ENCODE measurements around the gene EML4.

Gene EML4

GRCh38 chr2:42220566-42220965 is 51.4 kb downstream of the EML4 start:
- Histone ChIP-seq H3K9ac (ENCODE audit: low read depth, low read length) (no peak overlapping the region), H3K36me3 (ENCODE audit: insufficient read depth, low read length) (no peaks in the 10 kb centered on the region; the same call in 1 of the 2 replicates), H3K79me2 (ENCODE audit: insufficient read depth, low read length) (peaks cover 82% of the 10 kb centered on the region), H3K4me2 (ENCODE audit: insufficient read depth, low read length) (no peak overlapping the region), H3K4me1 (ENCODE audit: insufficient read depth, low read length) (no peaks in the 10 kb centered on the region), H4K20me1 (ENCODE audit: insufficient read depth, low read length) (peaks cover 4% of the 10 kb centered on the region; the same call in 1 of the 2 replicates), H3K4me3 (ENCODE audit: low read depth in 1 of 2, low read length in 2 of 2) (no peak overlapping the region), H3K27ac (ENCODE audit: low read length) (no peak overlapping the region), H3K27me3 (ENCODE audit: insufficient read depth, low read length, poor library complexity) (no peaks in the 10 kb centered on the region), H3K9me3 (ENCODE audit: insufficient read depth, low read length, severe bottlenecking) (no peaks in the 10 kb centered on the region), H2AFZ (ENCODE audit: low read depth, low read length) (no peak overlapping the region)
- DNase-seq (no peak), ATAC-seq (ENCODE audit: insufficient read depth, low read depth) (no peak)
- TF ChIP-seq, protein P1, sequence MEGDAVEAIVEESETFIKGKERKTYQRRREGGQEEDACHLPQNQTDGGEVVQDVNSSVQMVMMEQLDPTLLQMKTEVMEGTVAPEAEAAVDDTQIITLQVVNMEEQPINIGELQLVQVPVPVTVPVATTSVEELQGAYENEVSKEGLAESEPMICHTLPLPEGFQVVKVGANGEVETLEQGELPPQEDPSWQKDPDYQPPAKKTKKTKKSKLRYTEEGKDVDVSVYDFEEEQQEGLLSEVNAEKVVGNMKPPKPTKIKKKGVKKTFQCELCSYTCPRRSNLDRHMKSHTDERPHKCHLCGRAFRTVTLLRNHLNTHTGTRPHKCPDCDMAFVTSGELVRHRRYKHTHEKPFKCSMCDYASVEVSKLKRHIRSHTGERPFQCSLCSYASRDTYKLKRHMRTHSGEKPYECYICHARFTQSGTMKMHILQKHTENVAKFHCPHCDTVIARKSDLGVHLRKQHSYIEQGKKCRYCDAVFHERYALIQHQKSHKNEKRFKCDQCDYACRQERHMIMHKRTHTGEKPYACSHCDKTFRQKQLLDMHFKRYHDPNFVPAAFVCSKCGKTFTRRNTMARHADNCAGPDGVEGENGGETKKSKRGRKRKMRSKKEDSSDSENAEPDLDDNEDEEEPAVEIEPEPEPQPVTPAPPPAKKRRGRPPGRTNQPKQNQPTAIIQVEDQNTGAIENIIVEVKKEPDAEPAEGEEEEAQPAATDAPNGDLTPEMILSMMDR (IDR thresholded peaks at IDR 0.05; ENCODE audit: borderline replicate concordance, extremely low read depth, low read length, poor library complexity, severe bottlenecking) = no peak
- TF ChIP-seq EZH2 (IDR thresholded peaks at IDR 0.05; ENCODE audit: borderline replicate concordance, low read depth, low read length, severe bottlenecking) = no peak

- Histone ChIP-seq H3K4me2 (ENCODE audit: insufficient read depth, low read length) (no peak overlapping the region), H3K36me3 (ENCODE audit: insufficient read depth, low read length) (no peaks in the 10 kb centered on the region; the same call in 1 of the 2 replicates), H3K9me3 (ENCODE audit: insufficient read depth, low read length, severe bottlenecking) (no peaks in the 10 kb centered on the region), H4K20me1 (ENCODE audit: insufficient read depth, low read length) (peaks cover 6% of the 10 kb centered on the region; the same call in 1 of the 2 replicates), H3K4me1 (ENCODE audit: insufficient read depth, low read length) (no peaks in the 10 kb centered on the region), H3K79me2 (ENCODE audit: insufficient read depth, low read length) (peaks cover 75% of the 10 kb centered on the region), H3K27ac (ENCODE audit: low read length) (no peak overlapping the region), H2AFZ (ENCODE audit: low read depth, low read length) (no peak overlapping the region), H3K4me3 (ENCODE audit: low read depth in 1 of 2, low read length in 2 of 2) (no peak overlapping the region), H3K9ac (ENCODE audit: low read depth, low read length) (no peak overlapping the region), H3K27me3 (ENCODE audit: insufficient read depth, low read length, poor library complexity) (no peaks in the 10 kb centered on the region)
- no peak for TF ChIP-seq EZH2 (IDR thresholded peaks at IDR 0.05; ENCODE audit: borderline replicate concordance, low read depth, low read length, severe bottlenecking)
- DNase-seq (no peak), ATAC-seq (ENCODE audit: insufficient read depth, low read depth) (no peak)
Measured at GRCh38 chr2:42223067-42223854, 54.1 kb downstream of the EML4 start.

- no peak overlapping the region for H2AFZ ChIP-seq (ENCODE audit: low read depth, low read length)
- no peaks in the 10 kb centered on the region for H3K27me3 ChIP-seq (ENCODE audit: insufficient read depth, low read length, poor library complexity)
- H3K9ac ChIP-seq (ENCODE audit: low read depth, low read length) = no peak overlapping the region
- no peaks in the 10 kb centered on the region; the same call in 1 of the 2 replicates for H3K36me3 ChIP-seq (ENCODE audit: insufficient read depth, low read length)
- H3K27ac ChIP-seq (ENCODE audit: low read length) = no peak overlapping the region
- ATAC-seq (ENCODE audit: insufficient read depth, low read depth) = no peak
- no peak overlapping the region for H3K4me3 ChIP-seq (ENCODE audit: low read depth in 1 of 2, low read length in 2 of 2)
- no peaks in the 10 kb centered on the region for H3K9me3 ChIP-seq (ENCODE audit: insufficient read depth, low read length, severe bottlenecking)
- no peak for DNase-seq
- H4K20me1 ChIP-seq (ENCODE audit: insufficient read depth, low read length) = peaks cover 6% of the 10 kb centered on the region; the same call in 1 of the 2 replicates
- H3K4me2 ChIP-seq (ENCODE audit: insufficient read depth, low read length) = no peak overlapping the region
- no peaks in the 10 kb centered on the region for H3K4me1 ChIP-seq (ENCODE audit: insufficient read depth, low read length)
- peaks cover 74% of the 10 kb centered on the region for H3K79me2 ChIP-seq (ENCODE audit: insufficient read depth, low read length)
- TF ChIP-seq, protein P1 (IDR thresholded peaks at IDR 0.05; ENCODE audit: borderline replicate concordance, extremely low read depth, low read length, poor library complexity, severe bottlenecking) = no peak
- TF ChIP-seq EZH2 (IDR thresholded peaks at IDR 0.05; ENCODE audit: borderline replicate concordance, low read depth, low read length, severe bottlenecking) = no peak
Measured at GRCh38 chr2:42223855-42224268, 54.7 kb downstream of the EML4 start.

DNA sequence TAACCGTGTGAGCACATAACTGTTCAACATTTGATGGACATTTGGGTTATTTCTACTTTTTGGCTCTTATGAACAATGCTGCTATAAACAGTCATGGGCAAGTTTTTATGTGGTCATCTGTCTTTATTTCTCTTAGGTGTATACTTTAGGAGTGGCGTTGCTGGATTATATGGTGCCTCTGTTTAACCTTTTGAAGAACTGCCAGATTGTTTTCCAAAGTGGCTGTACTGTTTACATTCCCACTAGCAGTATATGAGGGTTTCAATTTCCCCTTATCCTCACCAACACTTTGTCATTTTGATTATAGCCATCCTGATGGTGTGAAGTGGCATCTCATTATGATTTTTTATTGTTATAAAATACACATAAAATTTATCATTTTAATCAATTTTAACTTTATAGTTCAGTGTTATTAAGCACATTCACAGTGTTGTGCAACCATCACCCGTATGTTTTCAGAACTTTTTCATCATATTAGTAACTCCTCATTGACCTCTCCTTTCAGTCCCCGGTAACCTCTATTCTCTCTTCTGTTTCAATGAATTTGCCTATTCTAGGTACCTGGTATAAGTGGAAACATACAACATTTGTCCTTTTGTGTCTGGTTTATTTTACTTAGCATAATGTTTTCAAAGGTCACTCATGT is 55.4 kb downstream of the EML4 start:
- Histone ChIP-seq H4K20me1 (ENCODE audit: insufficient read depth, low read length) (peaks cover 6% of the 10 kb centered on the region; the same call in 1 of the 2 replicates), H3K4me1 (ENCODE audit: insufficient read depth, low read length) (no peaks in the 10 kb centered on the region), H3K4me2 (ENCODE audit: insufficient read depth, low read length) (no peak overlapping the region), H3K9me3 (ENCODE audit: insufficient read depth, low read length, severe bottlenecking) (no peaks in the 10 kb centered on the region), H3K27me3 (ENCODE audit: insufficient read depth, low read length, poor library complexity) (no peaks in the 10 kb centered on the region), H3K79me2 (ENCODE audit: insufficient read depth, low read length) (peaks cover 74% of the 10 kb centered on the region), H3K36me3 (ENCODE audit: insufficient read depth, low read length) (no peaks in the 10 kb centered on the region; the same call in 1 of the 2 replicates), H3K4me3 (ENCODE audit: low read depth in 1 of 2, low read length in 2 of 2) (no peak overlapping the region), H2AFZ (ENCODE audit: low read depth, low read length) (no peak overlapping the region), H3K27ac (ENCODE audit: low read length) (no peak overlapping the region), H3K9ac (ENCODE audit: low read depth, low read length) (no peak overlapping the region)
- TF ChIP-seq, protein P1 (IDR thresholded peaks at IDR 0.05; ENCODE audit: borderline replicate concordance, extremely low read depth, low read length, poor library complexity, severe bottlenecking) = no peak
- no peak for TF ChIP-seq EZH2 (IDR thresholded peaks at IDR 0.05; ENCODE audit: borderline replicate concordance, low read depth, low read length, severe bottlenecking)
- no peak for ATAC-seq (ENCODE audit: insufficient read depth, low read depth)
- no peak for DNase-seq
